ENCODE data around the gene NRAP.

NRAP gene

DNA sequence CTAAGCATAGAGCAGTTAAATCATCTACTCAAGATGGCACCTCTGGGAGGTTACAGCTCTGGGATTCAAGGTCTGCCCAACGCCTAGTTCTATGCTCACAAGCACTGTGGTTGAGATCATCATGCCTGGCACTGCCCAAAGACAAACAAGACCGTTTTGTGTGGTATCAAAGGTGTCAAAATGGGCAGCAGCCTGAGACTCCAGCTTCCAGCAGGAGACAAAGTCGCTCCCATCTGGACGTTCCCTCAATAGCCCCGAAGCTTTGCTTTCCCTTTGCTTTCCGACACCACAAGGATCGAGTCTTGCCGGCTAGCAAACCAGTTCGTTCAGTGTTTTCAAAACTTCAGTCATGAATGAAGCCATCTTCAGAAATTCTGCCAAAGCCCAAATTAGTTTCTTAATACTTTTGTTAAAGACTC lies 105.9 kb downstream of the NRAP start:
- no peak for DNase-seq

- no peak for DNase-seq
Observed at GRCh38 chr10:113557424-113557862, 106.4 kb downstream of the NRAP start.

- no peak for DNase-seq
Observed at GRCh38 chr10:113555751-113556150, 108.1 kb downstream of the NRAP start.

GRCh38 chr10:113555245-113555644 lies 108.6 kb downstream of the NRAP start:
- no peak for DNase-seq

DNA sequence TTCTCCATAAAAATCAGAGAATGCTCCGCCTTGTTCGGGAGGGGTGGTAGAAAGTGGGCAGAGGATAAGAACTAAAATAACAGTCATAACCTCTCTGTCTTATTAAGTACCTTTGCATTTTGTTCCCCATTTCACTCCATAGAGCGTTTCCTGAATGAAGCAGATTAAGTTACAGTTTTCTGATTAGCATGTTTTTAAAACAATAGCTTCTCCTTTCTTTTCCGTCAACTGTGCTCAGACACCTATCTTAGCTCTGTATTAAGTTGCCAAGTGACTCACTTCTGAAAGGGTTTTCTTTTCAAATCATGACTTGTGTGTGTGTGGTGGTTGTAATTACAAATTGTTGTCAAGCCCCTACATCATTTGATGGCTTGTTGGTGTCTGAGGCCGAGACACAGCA lies 109.6 kb downstream of the NRAP start:
- no peak for DNase-seq

- DNase-seq, result no peak
Observed at GRCh38 chr10:113553149-113553548, 110.7 kb downstream of the NRAP start.

DNA sequence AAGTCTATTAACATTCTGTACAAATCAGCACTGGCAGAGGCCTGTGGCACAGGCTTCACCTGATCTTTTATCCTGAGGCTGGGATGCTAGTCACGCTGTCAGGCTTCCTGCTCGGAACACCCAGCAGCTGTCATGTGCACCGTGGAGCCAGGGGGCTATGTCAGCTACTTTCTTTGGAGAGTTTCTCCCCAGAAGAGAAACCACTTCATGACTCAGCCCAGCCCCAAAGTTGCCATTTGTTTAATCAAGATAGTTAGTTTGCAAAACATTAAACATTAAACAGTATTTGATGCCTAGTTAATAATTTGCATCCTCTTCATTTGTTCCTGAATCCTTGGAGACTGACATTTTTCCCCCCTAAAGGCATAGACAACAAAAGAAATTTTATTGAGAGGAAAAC lies 111.1 kb downstream of the NRAP start, which contains the start of gene HABP2:
Gene HABP2, plus strand, starts transcription at position 353 of the 400 bp plus-strand sequence. CDS start 69 bp downstream, outside the sequence.
- DNase-seq, result no peak

DNA sequence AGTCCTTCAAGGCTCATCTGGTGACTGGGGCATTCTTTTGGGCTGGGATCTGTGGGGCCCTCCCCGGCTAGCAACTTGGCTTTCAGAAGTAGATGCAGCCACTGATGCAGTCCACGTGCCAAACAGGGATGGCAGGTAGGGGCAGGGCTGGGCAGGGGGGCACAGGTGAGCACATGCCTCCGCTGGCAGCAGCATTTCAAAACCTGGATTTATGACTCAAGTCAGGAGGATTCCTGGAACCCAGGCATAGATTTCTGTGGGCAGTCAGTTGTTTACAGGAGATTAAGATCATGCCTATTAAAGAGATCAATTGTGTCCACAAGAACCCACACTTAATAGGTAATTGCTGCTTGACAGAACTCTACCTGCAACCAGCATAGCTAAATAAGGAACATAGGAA lies 111.8 kb downstream of the NRAP start:
- DNase-seq, result no peak

GRCh38 chr10:113550365-113550764 lies 113.5 kb downstream of the NRAP start:
- DNase-seq, result no peak

GRCh38 chr10:113549856-113550255 lies 114.0 kb downstream of the NRAP start:
- DNase-seq, result no peak

GRCh38 chr10:113547426-113547825 lies 116.4 kb downstream of the NRAP start:
- DNase-seq, result no peak

DNA sequence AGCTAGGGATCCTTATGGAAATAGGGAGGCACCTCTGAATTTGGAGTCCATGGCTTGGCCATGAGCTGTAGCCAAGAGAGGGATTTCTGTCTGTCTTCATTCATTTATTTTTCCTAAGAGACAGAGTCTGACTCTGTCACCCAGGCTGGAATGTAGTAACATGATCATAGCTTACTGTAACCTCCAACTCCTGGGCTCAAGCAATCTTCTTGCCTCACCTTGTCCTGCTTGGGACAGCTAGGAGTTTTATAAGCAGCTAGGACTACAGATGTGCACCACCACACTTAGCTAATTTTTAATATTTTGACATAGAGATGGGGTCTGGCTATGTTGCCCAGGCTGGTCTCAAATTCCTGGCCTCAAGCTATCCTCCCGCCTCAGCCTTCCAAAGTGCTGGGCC lies 119.4 kb downstream of the NRAP start:
- no peak for DNase-seq

- no peak for DNase-seq
Observed at GRCh38 chr10:113543107-113543955, 120.5 kb downstream of the NRAP start.

- no peak for DNase-seq
Observed at GRCh38 chr10:113541549-113541927, 122.3 kb downstream of the NRAP start.

DNA sequence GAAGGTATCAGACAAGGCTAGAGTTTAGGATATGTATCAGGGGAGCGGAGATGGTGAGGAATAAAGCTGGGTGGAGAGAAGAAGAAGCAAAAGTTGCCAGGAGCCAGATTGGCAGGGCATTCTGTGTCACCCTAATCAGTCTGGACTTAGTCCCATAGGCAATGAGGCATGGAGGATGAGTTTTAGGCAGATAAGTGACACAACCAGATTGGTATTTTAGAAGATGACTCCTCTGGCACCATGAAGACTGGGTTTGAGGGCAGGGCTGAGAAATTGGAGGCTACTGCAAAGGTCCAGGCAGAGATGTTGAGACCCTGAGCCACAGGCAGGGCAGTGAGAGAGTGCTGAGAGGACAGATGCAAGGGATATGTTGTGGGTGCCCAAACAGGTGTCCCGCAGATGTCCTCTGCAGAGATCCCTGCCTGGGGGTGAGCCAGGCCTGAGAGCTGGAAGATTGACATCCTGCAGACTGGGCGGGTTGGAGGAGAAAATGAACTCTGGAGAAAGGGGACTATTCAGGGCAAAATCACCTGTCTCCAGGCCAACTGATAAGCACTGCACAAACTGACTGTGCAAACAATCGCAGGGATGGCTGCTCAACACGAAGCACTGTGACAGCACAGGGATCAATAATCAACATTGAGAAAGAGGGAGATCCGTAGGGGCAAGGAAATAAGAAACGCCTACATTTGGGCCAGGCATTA lies 122.8 kb downstream of the NRAP start:
- no peak for DNase-seq

GRCh38 chr10:113539789-113540188 lies 124.1 kb downstream of the NRAP start:
- DNase-seq, result no peak
